ENCODE data around the gene FCAMR. TPM values are rescaled to one million over a fixed set of nuclear protein-coding genes. Genes with fewer than 3 reads are reported as not detected.

The FCAMR gene
- total and polyA plus RNA-seq, 9 donors = not detected

- intact Hi-C loops (cut with DNase I) = no loop called here
- no peaks in the 10 kb centered on the region for H3K36me3 ChIP-seq
- H3K9me3 ChIP-seq = no peaks in the 10 kb centered on the region
- no peak overlapping the region for H3K27ac ChIP-seq
- DNase-seq = no peak
- no peak overlapping the region for H3K4me3 ChIP-seq
- no peak for TF ChIP-seq CTCF (IDR thresholded peaks at IDR 0.05)
- no peak for TF ChIP-seq POLR2A (IDR thresholded peaks at IDR 0.05)
- TF ChIP-seq EP300 (IDR thresholded peaks at IDR 0.05) = no peak
- WGBS, 3 donors = 84 to 86% (median 84%) methylated on average over 4 of the region's 4 CpGs
- H3K4me1 ChIP-seq (ENCODE audit: insufficient read depth) = no peaks in the 10 kb centered on the region
- H3K27me3 ChIP-seq = no peaks in the 10 kb centered on the region
Observed at GRCh38 chr1:206945779-206946178, 24.5 kb downstream of the FCAMR start.

- 62 to 70% (median 68%) methylated on average over 5 of the region's 5 CpGs for WGBS, 3 donors
- DNase-seq = no peak
- Histone ChIP-seq H3K4me3 (no peak overlapping the region), H3K9me3 (no peaks in the 10 kb centered on the region), H3K27ac (no peak overlapping the region), H3K36me3 (no peaks in the 10 kb centered on the region), H3K27me3 (no peaks in the 10 kb centered on the region), H3K4me1 (ENCODE audit: insufficient read depth) (no peaks in the 10 kb centered on the region)
- intact Hi-C loops (cut with DNase I) = no loop called here
- TF ChIP-seq CTCF (IDR thresholded peaks at IDR 0.05) (no peak), EP300 (IDR thresholded peaks at IDR 0.05) (no peak), POLR2A (IDR thresholded peaks at IDR 0.05) (no peak)
Observed at GRCh38 chr1:206944703-206945102, 25.6 kb downstream of the FCAMR start.

GRCh38 chr1:206941766-206942418 is 28.4 kb downstream of the FCAMR start:
- Histone ChIP-seq H3K4me1 (ENCODE audit: insufficient read depth) (no peaks in the 10 kb centered on the region), H3K9me3 (no peaks in the 10 kb centered on the region), H3K4me3 (no peak overlapping the region), H3K36me3 (no peaks in the 10 kb centered on the region), H3K27ac (no peak overlapping the region), H3K27me3 (no peaks in the 10 kb centered on the region)
- TF ChIP-seq EP300 (IDR thresholded peaks at IDR 0.05) = no peak
- no peak for TF ChIP-seq CTCF (IDR thresholded peaks at IDR 0.05)
- WGBS, 3 donors = 25 to 28% (median 26%) methylated on average over 6 of the region's 6 CpGs
- intact Hi-C loops (cut with DNase I) = no loop called here
- DNase-seq = no peak

- H3K27me3 ChIP-seq = no peaks in the 10 kb centered on the region
- no peak for TF ChIP-seq POLR2A (IDR thresholded peaks at IDR 0.05)
- no peak for TF ChIP-seq CTCF (IDR thresholded peaks at IDR 0.05)
- TF ChIP-seq EP300 (IDR thresholded peaks at IDR 0.05) = no peak
- H3K9me3 ChIP-seq = no peaks in the 10 kb centered on the region
- H3K36me3 ChIP-seq = no peaks in the 10 kb centered on the region
- H3K27ac ChIP-seq = no peak overlapping the region
- intact Hi-C loops (cut with DNase I) = no loop called here
- H3K4me3 ChIP-seq = no peak overlapping the region
- DNase-seq = no peak
- no peaks in the 10 kb centered on the region for H3K4me1 ChIP-seq (ENCODE audit: insufficient read depth)
- WGBS, 3 donors = 84 to 93% (median 91%) methylated on average over 3 of the region's 3 CpGs
Observed at GRCh38 chr1:206940588-206940936, 29.7 kb downstream of the FCAMR start.
